Calu3 (cell line): Measurements from ENCODE around the gene NEK9. TPM values are rescaled to one million over a fixed set of nuclear protein-coding genes. Genes with fewer than 3 reads are reported as not detected.

Source experiments
- BruUV-seq: library from RNA; stranded (reverse); fragments of 400-500 nt; replicated peaks from 2 replicates; lab custom pipeline; 2021; lab: Mats Ljungman, UMichigan
- CTCF ChIA-PET: fragments of 300-600 bp; sonication (Branson Sonifier 250); formaldehyde crosslinking; loops from one replicate; lab custom pipeline; 2022; ENCODE audit warnings: antibody characterized with exemption; lab: Charles Lee
- DNase-seq: peaks from one replicate; pipeline ENCODE4 v3.0.0; 2022
- H3K27ac Mint-ChIP-seq: one replicate; pipeline ENCODE4 v1.8.0; 2022; ENCODE audit warnings: mixed read lengths; ENCODE audit not compliant: unreplicated experiment
- H3K27me3 Mint-ChIP-seq: one replicate; pipeline ENCODE4 v1.8.0; 2022; ENCODE audit warnings: mixed read lengths; ENCODE audit not compliant: unreplicated experiment
- H3K36me3 Mint-ChIP-seq: one replicate; pipeline ENCODE4 v1.8.0; 2022; ENCODE audit warnings: mild to moderate bottlenecking, moderate library complexity, mixed read lengths; ENCODE audit not compliant: insufficient read depth, unreplicated experiment
- H3K4me1 Mint-ChIP-seq: one replicate; pipeline ENCODE4 v1.8.0; 2022; ENCODE audit warnings: mild to moderate bottlenecking, low read depth, mixed read lengths; ENCODE audit not compliant: unreplicated experiment
- H3K4me3 Mint-ChIP-seq: one replicate; pipeline ENCODE4 v1.8.0; 2022; ENCODE audit warnings: mild to moderate bottlenecking, low read depth, moderate library complexity, mixed read lengths; ENCODE audit not compliant: unreplicated experiment
- H3K9me3 Mint-ChIP-seq: one replicate; pipeline ENCODE4 v1.8.0; 2022; ENCODE audit warnings: low read depth, mixed read lengths; ENCODE audit not compliant: unreplicated experiment
- intact Hi-C: fragments of 100-400 bp; cut with micrococcal nuclease; formaldehyde crosslinking; loops from one replicate; pipeline ENCODE4 v1.10.0; 2022; ENCODE audit not compliant: unreplicated experiment
- total RNA-seq: library from RNA; stranded (reverse); gene quantifications from 2 replicates; pipeline ENCODE4 v1.2.3, GENCODE V29; 2022
- TF ChIP-seq, protein P1 (sequence below): fragments of 200-600 bp; IDR thresholded peaks from one replicate; pipeline ENCODE4 v1.8.0; 2022; ENCODE audit warnings: antibody characterized with exemption; ENCODE audit not compliant: unreplicated experiment

The NEK9 gene
- total RNA-seq, 1 experiment from 2014 or later, result 63.4 TPM

- no peak overlapping the region for H3K4me3 Mint-ChIP-seq
- H3K36me3 Mint-ChIP-seq, result peaks cover 14% of the 10 kb centered on the region
- H3K4me1 Mint-ChIP-seq, result peaks cover 36% of the 10 kb centered on the region
- no TSS peak for BruUV-seq
- intact Hi-C loops, result no loop called here
- no peak overlapping the region for H3K27ac Mint-ChIP-seq
- CTCF ChIA-PET, result interaction anchor here (0.8 kb wide), 1 partner anchor 61 kb away, joined by 6 read pairs; no protein-coding TSS in a partner anchor
- TF ChIP-seq, protein P1, sequence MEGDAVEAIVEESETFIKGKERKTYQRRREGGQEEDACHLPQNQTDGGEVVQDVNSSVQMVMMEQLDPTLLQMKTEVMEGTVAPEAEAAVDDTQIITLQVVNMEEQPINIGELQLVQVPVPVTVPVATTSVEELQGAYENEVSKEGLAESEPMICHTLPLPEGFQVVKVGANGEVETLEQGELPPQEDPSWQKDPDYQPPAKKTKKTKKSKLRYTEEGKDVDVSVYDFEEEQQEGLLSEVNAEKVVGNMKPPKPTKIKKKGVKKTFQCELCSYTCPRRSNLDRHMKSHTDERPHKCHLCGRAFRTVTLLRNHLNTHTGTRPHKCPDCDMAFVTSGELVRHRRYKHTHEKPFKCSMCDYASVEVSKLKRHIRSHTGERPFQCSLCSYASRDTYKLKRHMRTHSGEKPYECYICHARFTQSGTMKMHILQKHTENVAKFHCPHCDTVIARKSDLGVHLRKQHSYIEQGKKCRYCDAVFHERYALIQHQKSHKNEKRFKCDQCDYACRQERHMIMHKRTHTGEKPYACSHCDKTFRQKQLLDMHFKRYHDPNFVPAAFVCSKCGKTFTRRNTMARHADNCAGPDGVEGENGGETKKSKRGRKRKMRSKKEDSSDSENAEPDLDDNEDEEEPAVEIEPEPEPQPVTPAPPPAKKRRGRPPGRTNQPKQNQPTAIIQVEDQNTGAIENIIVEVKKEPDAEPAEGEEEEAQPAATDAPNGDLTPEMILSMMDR, result no peak
- H3K27me3 Mint-ChIP-seq, result no peaks in the 10 kb centered on the region
- H3K9me3 Mint-ChIP-seq, result no peaks in the 10 kb centered on the region
- DNase-seq, result no peak
These were observed 38.9 kb upstream of the NEK9 start for GRCh38 chr14:75165586-75166391.

DNA sequence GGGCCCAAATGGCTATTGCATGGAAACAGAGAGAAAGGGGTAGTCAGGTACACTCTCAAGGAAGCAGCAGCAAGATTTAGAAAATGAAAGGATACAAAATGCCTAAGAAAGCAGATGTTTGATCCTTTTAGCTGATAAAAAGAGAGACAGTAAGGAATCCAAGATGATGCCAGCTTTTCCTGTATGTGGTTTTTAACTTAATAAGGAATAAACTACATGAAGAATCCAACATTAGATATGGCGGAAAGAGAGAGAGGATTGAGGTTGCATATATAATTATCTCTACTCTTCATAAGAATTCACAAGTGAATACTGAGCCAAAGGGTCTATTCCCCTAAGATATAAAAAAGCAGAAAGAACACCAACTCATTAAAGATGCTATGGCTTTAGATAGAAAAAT lies 38.0 kb upstream of the NEK9 start:
- CTCF ChIA-PET, result no interaction called here
- H3K36me3 Mint-ChIP-seq, result peaks cover 10% of the 10 kb centered on the region
- peaks cover 38% of the 10 kb centered on the region for H3K4me1 Mint-ChIP-seq
- no peak for DNase-seq
- H3K9me3 Mint-ChIP-seq, result no peaks in the 10 kb centered on the region
- H3K27me3 Mint-ChIP-seq, result no peaks in the 10 kb centered on the region
- no peak overlapping the region for H3K4me3 Mint-ChIP-seq
- TF ChIP-seq, protein P1, result no peak
- BruUV-seq, result no TSS peak
- no peak overlapping the region for H3K27ac Mint-ChIP-seq
- intact Hi-C loops, result no loop called here

DNA sequence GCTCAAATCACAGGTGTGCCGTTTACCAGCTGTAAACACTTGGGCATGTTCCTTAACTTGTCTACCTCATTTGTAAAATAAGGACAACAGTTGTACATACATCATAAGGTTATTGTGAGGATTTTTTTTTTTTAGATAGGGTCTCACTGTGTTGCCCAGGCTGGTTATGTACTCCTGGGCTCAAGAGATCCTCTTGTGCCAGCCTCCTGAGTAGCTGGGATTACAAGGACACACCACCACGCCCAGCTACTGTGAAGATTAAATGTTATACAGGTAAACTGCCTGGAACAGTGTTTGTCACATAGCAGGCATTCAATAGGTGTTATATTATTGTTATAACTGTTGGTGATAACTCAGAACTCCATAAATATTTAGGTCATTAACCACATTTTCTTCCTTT lies 36.8 kb upstream of the NEK9 start:
- CTCF ChIA-PET, result interaction anchor here (0.6 kb wide), 1 partner anchor 729 kb away, joined by 3 read pairs; no protein-coding TSS in a partner anchor
- no TSS peak for BruUV-seq
- no peak overlapping the region for H3K27ac Mint-ChIP-seq
- H3K4me3 Mint-ChIP-seq, result no peak overlapping the region
- H3K27me3 Mint-ChIP-seq, result no peaks in the 10 kb centered on the region
- H3K9me3 Mint-ChIP-seq, result no peaks in the 10 kb centered on the region
- peaks cover 6% of the 10 kb centered on the region for H3K36me3 Mint-ChIP-seq
- intact Hi-C loops, result no loop called here
- peaks cover 42% of the 10 kb centered on the region for H3K4me1 Mint-ChIP-seq
- no peak for DNase-seq
- TF ChIP-seq, protein P1, result no peak

GRCh38 chr14:75162631-75163030 lies 35.8 kb upstream of the NEK9 start:
- Mint-ChIP-seq H3K9me3 (no peaks in the 10 kb centered on the region), H3K27me3 (no peaks in the 10 kb centered on the region), H3K36me3 (no peaks in the 10 kb centered on the region), H3K4me1 (peaks cover 31% of the 10 kb centered on the region), H3K27ac (no peak overlapping the region), H3K4me3 (no peak overlapping the region)
- BruUV-seq, result no TSS peak
- TF ChIP-seq, protein P1, result no peak
- CTCF ChIA-PET, result no interaction called here
- intact Hi-C loops, result no loop called here
- no peak for DNase-seq
